ENCODE measurements around the gene GVQW3.

DNA sequence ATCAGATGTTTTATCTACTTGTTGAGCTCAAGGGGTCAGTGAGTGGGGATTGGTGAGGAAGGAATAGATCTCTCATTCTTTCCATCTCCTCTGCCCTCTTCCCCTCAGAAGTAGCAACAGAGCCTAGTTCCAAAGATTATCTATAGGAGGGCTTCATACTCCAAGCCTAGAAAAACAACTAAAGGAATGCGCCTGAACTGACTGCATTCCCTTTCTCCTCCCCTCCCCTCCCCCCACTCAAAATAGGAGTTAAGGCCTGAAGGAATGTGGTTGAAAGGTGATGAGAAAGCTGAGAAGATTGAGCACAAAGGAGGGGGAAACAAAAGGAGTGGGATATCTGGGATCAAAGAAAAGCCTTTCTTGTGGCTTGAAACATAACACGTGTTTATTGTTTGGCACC lies 74.2 kb downstream of the GVQW3 start:
- TF ChIP-seq, protein P1, sequence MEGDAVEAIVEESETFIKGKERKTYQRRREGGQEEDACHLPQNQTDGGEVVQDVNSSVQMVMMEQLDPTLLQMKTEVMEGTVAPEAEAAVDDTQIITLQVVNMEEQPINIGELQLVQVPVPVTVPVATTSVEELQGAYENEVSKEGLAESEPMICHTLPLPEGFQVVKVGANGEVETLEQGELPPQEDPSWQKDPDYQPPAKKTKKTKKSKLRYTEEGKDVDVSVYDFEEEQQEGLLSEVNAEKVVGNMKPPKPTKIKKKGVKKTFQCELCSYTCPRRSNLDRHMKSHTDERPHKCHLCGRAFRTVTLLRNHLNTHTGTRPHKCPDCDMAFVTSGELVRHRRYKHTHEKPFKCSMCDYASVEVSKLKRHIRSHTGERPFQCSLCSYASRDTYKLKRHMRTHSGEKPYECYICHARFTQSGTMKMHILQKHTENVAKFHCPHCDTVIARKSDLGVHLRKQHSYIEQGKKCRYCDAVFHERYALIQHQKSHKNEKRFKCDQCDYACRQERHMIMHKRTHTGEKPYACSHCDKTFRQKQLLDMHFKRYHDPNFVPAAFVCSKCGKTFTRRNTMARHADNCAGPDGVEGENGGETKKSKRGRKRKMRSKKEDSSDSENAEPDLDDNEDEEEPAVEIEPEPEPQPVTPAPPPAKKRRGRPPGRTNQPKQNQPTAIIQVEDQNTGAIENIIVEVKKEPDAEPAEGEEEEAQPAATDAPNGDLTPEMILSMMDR (IDR thresholded peaks at IDR 0.05), result no peak
- TF ChIP-seq EZH2 (IDR thresholded peaks at IDR 0.05; ENCODE audit: borderline replicate concordance, insufficient read depth, low read depth, low read length, poor library complexity, severe bottlenecking), result no peak

Data from B cell (primary cell).